OCI-LY1 (cell line): ENCODE measurements around the gene PIGT.

ENCODE experiments used
- H2AFZ ChIP-seq: fragments of 200-600 bp; sonication (generic), shearing (Covaris generic); 2 replicates; pipeline ENCODE4 v1.6.0; 2014; ENCODE audit warnings: antibody characterized with exemption, mild to moderate bottlenecking, low read length
- H3F3A ChIP-seq: fragments of 200-600 bp; sonication (generic), shearing (Covaris generic); 2 replicates; pipeline ENCODE4 v1.6.0; 2014; ENCODE audit warnings: mild to moderate bottlenecking, antibody characterized with exemption, low read length, moderate library complexity; ENCODE audit not compliant: insufficient read depth
- H3K27ac ChIP-seq: fragments of 200-600 bp; sonication (generic); 2 replicates; pipeline ENCODE4 v1.5.1; 2014; ENCODE audit warnings: low read length, mixed run types, mild to moderate bottlenecking, low read depth; ENCODE audit not compliant: poor library complexity, severe bottlenecking
- H3K27me3 ChIP-seq: fragments of 200-600 bp; sonication (generic); 2 replicates; pipeline ENCODE4 v1.6.0; 2014; ENCODE audit warnings: antibody characterized with exemption, mild to moderate bottlenecking, low read length, moderate library complexity; ENCODE audit not compliant: insufficient read depth
- H3K36me3 ChIP-seq: fragments of 200-600 bp; sonication (generic); 2 replicates; pipeline ENCODE4 v1.6.1; 2014; ENCODE audit warnings: mild to moderate bottlenecking, antibody characterized with exemption, low read length, moderate library complexity, mixed read lengths; ENCODE audit not compliant: insufficient read depth
- H3K4me1 ChIP-seq: fragments of 200-600 bp; sonication (generic); 2 replicates; pipeline ENCODE4 v1.5.1; 2014; ENCODE audit warnings: mild to moderate bottlenecking, low read length, moderate library complexity; ENCODE audit not compliant: insufficient read depth, severe bottlenecking
- H3K4me2 ChIP-seq: fragments of 200-600 bp; sonication (generic), shearing (Covaris generic); 2 replicates; pipeline ENCODE4 v1.6.1; 2014; ENCODE audit warnings: low read length
- H3K4me3 ChIP-seq: fragments of 200-600 bp; sonication (generic); 2 replicates; pipeline ENCODE4 v1.5.1; 2014; ENCODE audit warnings: low read length, low read depth, mild to moderate bottlenecking, mixed read lengths; ENCODE audit not compliant: poor library complexity, severe bottlenecking
- H3K79me2 ChIP-seq: fragments of 200-600 bp; shearing (Covaris generic); 2 replicates; pipeline ENCODE4 v1.6.1; 2016; ENCODE audit warnings: mixed run types, low read length, mixed read lengths; ENCODE audit not compliant: insufficient read depth
- H3K9ac ChIP-seq: fragments of 200-600 bp; sonication (generic), shearing (Covaris generic); 2 replicates; pipeline ENCODE4 v1.6.1; 2014; ENCODE audit warnings: mild to moderate bottlenecking, low read length, mixed read lengths
- H3K9me2 ChIP-seq: fragments of 200-600 bp; sonication (generic), shearing (Covaris generic); 2 replicates; pipeline ENCODE4 v1.6.1; 2014; ENCODE audit warnings: low read depth, mild to moderate bottlenecking, low read length, mixed read lengths
- H3K9me3 ChIP-seq: fragments of 200-600 bp; shearing (Covaris generic); 2 replicates; pipeline ENCODE4 v1.6.1; 2014; ENCODE audit warnings: low read length, mixed read lengths
- H4K20me1 ChIP-seq: fragments of 200-600 bp; sonication (generic), shearing (Covaris generic); 2 replicates; pipeline ENCODE4 v1.6.0; 2016; ENCODE audit warnings: mild to moderate bottlenecking, low read length; ENCODE audit not compliant: insufficient read depth
- CTCF ChIP-seq: fragments of 200-600 bp; sonication (generic), shearing (Covaris generic); IDR thresholded peaks from 2 replicates; pipeline ENCODE4 v1.5.1; 2017; ENCODE audit warnings: mild to moderate bottlenecking, antibody characterized with exemption, low read length, moderate library complexity, mixed read lengths
- EZH2 ChIP-seq: fragments of 200-600 bp; sonication (generic), shearing (Covaris generic); IDR thresholded peaks from 2 replicates; pipeline ENCODE4 v1.8.0; 2017; ENCODE audit warnings: borderline replicate concordance, mixed run types, mild to moderate bottlenecking, antibody characterized with exemption, low read length, moderate library complexity, mixed read lengths

The PIGT gene

GRCh38 chr20:45409521-45410272 is 6.2 kb upstream of the PIGT start:
- Histone ChIP-seq H3K4me2 (no peak overlapping the region), H4K20me1 (no peaks in the 10 kb centered on the region), H3K9ac (no peak overlapping the region), H3K4me3 (no peak overlapping the region), H2AFZ (no peak overlapping the region), H3F3A (no peaks in the 10 kb centered on the region), H3K9me2 (no peaks in the 10 kb centered on the region), H3K27me3 (peaks cover 9% of the 10 kb centered on the region; the same call in 1 of the 2 replicates), H3K27ac (no peak overlapping the region), H3K4me1 (peaks cover 13% of the 10 kb centered on the region), H3K79me2 (no peaks in the 10 kb centered on the region), H3K9me3 (no peaks in the 10 kb centered on the region), H3K36me3 (no peaks in the 10 kb centered on the region)
- no peak for TF ChIP-seq EZH2
- no peak for TF ChIP-seq CTCF

DNA sequence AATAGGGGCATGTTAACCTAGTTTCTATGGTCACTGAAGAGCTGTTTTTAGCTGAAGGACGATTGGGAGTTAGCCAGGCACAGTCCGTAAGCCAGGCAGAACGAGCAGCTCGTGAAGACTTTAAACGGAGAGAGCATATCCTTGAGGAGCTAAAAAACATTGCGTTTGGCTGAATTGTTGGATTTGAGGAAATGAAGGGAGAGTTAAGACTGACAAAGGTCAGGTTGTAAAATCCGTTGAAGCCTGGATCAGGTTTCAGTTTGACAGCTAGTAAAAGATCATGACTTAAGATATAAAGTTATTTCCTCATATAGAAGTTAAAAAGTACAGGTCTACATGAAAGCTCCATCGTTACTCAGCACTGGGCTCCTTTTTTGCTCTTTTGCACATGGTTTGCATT is 5.1 kb upstream of the PIGT start:
- Histone ChIP-seq H3F3A (no peaks in the 10 kb centered on the region), H3K27me3 (peaks cover 9% of the 10 kb centered on the region; the same call in 1 of the 2 replicates), H3K27ac (no peak overlapping the region), H3K4me2 (no peak overlapping the region), H3K79me2 (no peaks in the 10 kb centered on the region), H3K36me3 (no peaks in the 10 kb centered on the region), H4K20me1 (no peaks in the 10 kb centered on the region), H3K9ac (no peak overlapping the region), H3K4me1 (peaks cover 20% of the 10 kb centered on the region), H3K9me2 (no peaks in the 10 kb centered on the region), H3K4me3 (no peak overlapping the region), H3K9me3 (no peaks in the 10 kb centered on the region), H2AFZ (no peak overlapping the region)
- TF ChIP-seq CTCF (no peak), EZH2 (no peak)

- TF ChIP-seq EZH2 (no peak), CTCF (no peak)
- no peaks in the 10 kb centered on the region for H3F3A ChIP-seq
Measured at GRCh38 chr20:45412653-45413052, 3.3 kb upstream of the PIGT start.

More at GRCh38 chr20:45412653-45413052, 3.3 kb upstream of the PIGT start:
- peaks cover 14% of the 10 kb centered on the region for H3K79me2 ChIP-seq
- no peaks in the 10 kb centered on the region for H3K9me2 ChIP-seq
- no peak overlapping the region for H3K4me2 ChIP-seq
- H3K36me3 ChIP-seq: no peaks in the 10 kb centered on the region
- H3K4me3 ChIP-seq: no peak overlapping the region
- no peak overlapping the region for H3K9ac ChIP-seq
- H3K27ac ChIP-seq: no peak overlapping the region
- H3K4me1 ChIP-seq: peaks cover 24% of the 10 kb centered on the region
- no peaks in the 10 kb centered on the region for H3K9me3 ChIP-seq
- no peaks in the 10 kb centered on the region for H4K20me1 ChIP-seq
- peaks cover 5% of the 10 kb centered on the region; the same call in 1 of the 2 replicates for H3K27me3 ChIP-seq
- no peak overlapping the region for H2AFZ ChIP-seq
